Activated gamma-delta T cell treated with anti-CD3 and anti-CD28 coated beads, Interleukin-2, amount 50 U/mL, for 16 hours (primary cell): ENCODE results near the gene MYH7B.

Source experiments
- DNase-seq: peaks from one replicate; pipeline ENCODE4 v3.0.0-alpha.2; 2020; ENCODE audit warnings: low read depth

MYH7B gene

DNA sequence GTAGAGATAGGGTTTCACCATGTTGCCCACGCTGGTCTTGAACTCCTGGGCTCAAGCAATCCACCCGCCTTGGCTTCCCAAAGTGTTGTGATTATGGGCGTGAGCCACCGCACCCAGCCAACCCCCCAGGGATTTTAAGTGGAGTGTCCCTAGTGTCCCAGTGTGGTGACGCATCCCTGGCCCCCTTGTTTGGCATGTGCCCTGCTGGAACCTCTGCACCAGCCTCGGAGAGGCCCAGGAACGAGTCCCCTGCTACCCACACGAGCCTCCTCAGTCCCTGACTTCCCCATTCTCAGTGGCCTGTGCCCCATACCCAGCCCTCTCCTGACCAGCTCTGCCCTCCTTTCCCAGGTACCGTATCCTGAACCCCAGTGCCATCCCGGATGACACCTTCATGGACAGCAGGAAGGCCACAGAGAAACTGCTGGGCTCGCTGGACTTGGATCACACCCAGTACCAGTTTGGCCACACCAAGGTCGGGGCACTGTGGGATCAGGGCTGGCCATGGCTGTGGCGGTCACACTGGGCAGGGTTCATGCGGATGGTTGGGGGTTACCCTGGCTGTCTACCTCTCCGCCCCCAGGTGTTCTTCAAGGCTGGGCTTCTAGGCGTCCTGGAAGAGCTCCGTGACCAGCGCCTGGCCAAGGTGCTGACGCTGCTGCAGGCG, 37.2 kb downstream of the MYH7B start:
- DNase-seq = no peak

DNA sequence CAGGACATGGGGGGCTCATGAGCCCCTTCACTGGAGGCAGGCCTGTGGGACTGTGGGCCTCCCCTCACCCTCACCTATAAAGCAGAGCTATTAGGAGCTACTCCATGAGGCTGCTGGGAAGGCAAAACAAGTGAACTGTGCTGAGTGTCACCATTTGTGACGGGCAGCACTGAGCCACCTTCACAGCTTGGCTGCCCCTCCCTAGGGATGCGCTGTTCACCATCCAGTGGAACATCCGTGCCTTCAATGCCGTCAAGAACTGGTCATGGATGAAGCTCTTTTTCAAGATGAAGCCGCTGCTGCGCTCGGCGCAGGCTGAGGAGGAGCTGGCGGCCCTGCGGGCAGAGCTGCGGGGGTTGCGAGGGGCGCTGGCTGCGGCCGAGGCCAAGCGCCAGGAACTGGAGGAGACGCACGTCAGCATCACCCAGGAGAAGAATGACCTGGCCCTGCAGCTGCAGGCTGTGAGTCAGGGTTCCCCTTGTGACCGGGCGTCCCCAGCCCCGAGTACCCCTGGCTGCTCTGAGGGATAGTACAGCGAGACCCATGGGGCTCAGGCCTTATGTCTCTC, 38.4 kb downstream of the MYH7B start:
- DNase-seq = no peak

DNA sequence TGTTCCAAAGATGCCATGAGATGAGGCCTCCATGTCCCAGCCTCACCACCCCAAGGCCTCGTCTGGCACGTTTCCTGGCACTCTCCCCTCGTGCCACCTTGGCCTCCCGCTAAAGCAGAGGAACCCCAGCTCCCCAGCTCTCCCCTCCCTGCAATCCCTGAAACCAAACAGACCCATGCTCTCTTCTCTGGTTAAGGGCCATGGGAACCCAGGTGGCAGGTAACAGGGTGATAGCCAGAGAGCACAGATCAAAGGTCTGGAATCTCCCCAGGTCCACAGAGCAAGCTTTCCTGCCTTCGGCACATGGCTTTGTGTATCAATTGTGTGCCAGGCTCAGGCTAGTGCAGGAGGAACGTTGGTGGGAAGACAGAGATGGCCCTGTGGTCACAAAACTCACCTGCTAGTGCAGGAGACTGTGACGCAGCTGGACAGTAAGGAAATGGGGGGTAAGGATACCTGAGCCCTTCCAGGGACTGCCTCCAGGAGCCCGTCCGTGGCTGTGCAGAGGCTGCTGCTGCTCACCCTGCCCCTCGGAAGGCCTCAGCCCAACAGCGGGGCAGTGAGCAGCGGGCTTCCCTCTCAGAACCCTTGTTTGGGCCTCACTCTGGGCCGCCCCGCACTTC, 39.0 kb downstream of the MYH7B start:
- no peak for DNase-seq

GRCh38 chr20:34995192-34995591, 39.5 kb downstream of the MYH7B start:
- no peak for DNase-seq

DNA sequence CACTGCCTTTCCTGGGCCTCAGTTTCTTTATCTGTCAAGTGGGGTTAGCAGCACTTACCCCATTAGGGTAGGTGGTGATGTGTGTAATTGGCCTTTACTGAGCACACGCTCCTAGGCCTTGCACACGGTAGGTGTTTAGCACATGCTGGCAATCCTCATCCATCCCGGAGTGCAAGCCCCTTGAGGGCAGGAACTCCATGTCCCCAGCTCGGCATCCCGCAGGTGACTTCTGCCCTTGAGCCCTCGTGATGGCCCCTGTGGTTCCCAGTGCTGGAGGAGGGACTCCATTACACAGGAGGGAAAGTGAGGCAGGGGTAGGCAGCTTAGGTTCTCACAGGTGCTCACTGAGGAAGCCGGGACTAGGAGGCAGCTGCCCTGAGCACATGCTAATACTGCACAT, 40.0 kb downstream of the MYH7B start:
- no peak for DNase-seq

DNA sequence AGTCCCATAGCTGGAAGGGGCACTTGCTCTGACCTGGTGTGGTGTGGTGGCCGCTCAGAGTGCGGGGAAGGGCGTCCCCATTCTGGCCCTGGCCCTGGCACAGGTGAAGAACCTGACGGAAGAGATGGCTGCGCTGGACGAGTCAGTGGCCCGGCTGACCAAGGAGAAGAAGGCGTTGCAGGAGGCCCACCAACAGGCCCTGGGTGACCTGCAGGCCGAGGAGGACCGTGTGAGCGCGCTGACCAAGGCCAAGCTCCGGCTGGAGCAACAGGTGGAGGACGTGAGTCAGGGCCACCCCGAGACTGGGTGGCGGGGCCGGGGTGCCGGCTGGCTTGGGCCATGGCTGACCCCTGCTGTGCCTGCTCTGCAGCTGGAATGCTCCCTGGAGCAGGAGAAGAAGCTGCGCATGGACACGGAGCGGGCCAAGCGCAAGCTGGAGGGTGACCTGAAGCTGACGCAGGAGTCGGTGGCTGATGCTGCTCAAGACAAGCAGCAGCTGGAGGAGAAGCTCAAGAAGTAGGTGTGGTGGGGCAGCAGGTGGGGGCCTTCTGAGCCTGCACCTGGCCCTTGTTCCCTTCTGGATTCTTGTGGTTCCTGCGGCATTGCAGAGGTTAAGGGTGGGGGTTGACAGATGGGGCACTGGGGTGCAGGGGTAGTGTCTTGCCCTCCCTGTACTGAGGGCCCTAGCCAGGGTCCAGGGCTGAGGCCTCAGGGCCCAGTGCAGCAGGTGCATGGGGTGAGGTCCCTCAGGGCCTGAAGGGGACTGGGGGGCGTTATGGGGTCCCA, 40.8 kb downstream of the MYH7B start:
- no peak for DNase-seq

DNA sequence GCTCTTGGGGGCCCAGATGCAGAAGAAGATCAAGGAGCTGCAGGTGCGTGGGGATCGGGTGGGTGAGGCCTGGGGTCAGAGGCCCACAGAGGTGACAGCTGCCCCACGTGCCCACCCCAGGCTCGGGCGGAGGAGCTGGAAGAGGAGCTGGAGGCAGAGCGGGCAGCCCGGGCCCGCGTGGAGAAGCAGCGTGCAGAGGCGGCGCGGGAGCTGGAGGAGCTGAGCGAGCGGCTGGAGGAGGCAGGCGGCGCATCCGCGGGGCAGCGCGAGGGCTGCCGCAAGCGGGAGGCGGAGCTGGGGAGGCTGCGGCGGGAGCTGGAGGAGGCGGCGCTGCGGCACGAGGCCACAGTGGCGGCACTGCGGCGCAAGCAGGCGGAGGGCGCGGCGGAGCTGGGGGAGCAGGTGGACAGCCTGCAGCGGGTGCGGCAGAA, 41.5 kb downstream of the MYH7B start:
- DNase-seq = no peak

DNA sequence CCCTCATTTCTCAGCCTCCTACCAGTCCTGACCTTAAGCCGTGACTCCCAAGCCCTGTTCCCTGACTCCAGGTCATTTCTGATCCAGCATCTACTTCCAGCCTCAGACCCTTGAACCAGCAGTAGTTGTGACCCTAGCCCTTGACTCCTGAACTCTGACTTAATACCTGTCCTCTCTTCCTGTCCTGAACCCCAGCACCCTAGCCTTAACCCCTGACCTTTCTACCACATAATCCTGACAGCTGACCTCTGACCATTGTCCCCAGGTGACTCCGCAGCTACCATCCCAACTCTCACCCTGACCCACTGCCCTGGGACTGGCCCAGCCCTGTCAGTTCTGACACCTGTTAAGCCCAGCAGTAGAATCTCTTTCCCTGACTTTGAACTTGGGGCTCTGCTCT, 42.1 kb downstream of the MYH7B start:
- no peak for DNase-seq

DNA sequence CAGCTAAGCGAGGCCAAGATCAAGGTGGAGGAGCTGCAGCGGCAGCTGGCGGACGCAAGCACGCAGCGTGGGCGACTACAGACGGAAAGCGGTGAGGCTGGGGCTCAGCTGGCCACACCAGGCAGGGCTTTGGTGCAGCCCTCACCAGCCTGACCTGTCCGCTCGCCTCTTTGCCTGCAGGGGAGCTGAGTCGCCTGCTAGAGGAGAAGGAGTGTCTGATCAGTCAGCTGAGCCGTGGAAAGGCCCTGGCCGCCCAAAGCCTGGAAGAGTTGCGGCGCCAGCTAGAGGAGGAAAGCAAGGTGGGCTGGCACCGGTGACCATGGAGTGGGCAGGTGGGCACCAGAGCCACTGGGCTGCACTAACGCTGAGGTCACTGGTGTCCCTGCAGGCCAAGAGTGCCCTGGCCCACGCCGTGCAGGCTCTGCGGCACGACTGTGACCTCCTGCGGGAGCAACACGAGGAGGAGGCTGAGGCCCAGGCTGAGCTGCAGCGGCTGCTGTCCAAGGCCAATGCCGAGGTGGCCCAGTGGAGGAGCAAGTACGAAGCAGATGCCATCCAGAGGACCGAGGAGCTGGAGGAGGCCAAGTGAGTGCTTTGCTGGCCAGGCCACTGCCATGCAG, 42.8 kb downstream of the MYH7B start:
- DNase-seq = no peak

DNA sequence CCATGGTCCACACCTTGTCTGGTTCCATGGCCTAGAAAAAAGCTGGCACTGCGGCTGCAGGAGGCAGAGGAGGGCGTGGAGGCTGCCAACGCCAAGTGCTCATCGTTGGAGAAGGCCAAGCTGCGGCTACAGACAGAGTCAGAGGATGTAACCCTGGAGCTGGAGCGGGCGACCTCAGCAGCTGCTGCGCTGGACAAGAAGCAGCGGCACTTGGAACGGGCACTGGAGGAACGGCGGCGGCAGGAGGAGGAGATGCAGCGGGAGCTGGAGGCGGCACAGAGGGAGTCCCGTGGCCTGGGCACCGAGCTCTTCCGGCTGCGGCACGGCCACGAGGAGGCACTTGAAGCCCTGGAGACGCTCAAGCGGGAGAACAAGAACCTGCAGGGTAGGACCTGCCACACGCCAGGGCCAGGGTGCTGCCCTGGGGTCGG, 43.4 kb downstream of the MYH7B start:
- no peak for DNase-seq

GRCh38 chr20:34999782-35000181, 44.1 kb downstream of the MYH7B start:
- DNase-seq = no peak

GRCh38 chr20:35000311-35000921, 44.7 kb downstream of the MYH7B start:
- DNase-seq = no peak

GRCh38 chr20:35000922-35001595, 45.4 kb downstream of the MYH7B start:
- no peak for DNase-seq

DNA sequence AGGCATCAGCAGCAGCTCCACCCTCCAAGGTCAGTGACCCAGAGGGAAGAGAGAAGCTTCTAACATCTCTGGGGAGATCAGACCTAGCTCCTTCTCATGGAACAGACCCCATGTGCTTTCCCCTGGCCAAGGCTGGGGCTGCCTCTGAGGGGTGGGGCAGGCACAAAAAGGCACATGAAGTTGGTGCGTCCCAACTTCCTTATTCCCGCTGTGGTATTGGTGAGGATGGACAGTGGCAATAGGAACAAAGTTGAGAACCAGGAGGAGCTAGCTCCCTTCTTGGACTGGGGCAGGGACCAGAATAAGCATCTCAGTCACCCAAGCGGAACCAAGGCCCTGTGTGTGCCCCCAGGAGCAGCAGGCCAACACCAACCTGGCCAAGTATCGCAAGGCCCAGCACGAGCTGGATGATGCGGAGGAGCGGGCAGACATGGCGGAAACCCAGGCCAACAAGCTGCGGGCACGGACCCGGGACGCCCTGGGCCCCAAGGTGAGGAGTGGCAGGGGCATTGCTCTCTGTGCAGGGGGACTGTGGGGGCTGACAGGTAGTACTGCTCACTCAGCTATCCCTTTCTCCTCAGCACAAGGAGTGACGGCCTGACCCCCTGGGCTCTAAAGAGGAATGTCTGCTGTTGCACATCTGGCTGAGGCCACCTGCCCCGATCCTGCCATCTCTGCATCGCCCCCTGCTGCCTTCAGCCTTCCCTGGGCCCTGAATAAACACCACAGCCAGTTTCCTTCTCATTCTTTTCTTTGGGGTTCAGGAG, 46.1 kb downstream of the MYH7B start:
- no peak for DNase-seq

- DNase-seq = no peak
Measured at GRCh38 chr20:35002426-35003210, 47.0 kb downstream of the MYH7B start.

GRCh38 chr20:35003211-35004031, 47.8 kb downstream of the MYH7B start:
- no peak for DNase-seq

DNA sequence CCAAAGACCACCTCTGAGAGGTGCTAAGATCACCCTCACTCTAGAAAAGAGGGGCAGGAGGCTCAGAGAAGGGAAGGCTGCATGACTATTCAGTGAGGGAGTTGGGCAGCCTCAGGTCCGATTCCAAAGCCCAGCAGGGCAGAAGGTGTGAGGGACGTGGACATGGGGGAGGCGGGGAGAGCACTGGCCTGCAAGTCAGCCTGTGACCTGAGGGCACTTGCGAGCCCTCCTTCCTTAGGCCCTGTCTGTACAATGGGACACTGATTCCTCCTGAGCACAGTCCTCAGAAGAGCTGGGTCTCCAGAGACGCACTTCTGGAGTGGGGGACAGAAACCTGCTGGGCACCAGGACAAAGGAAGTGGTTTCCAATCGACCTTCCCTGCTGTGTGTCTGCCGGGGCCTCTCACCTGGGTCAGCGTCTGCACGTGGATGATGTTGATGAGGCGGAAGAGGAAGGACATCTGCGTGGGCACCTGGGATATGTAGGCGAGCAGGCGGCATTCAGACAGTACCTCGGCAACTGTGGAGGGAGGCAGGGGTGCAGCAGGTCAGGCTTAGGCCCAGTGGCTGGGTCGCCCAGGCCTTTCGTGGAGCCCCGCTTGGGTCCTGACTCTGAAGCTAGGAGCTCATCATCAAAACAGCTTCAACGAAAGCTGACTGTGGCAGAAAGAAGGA, 48.5 kb downstream of the MYH7B start:
- DNase-seq = no peak

DNA sequence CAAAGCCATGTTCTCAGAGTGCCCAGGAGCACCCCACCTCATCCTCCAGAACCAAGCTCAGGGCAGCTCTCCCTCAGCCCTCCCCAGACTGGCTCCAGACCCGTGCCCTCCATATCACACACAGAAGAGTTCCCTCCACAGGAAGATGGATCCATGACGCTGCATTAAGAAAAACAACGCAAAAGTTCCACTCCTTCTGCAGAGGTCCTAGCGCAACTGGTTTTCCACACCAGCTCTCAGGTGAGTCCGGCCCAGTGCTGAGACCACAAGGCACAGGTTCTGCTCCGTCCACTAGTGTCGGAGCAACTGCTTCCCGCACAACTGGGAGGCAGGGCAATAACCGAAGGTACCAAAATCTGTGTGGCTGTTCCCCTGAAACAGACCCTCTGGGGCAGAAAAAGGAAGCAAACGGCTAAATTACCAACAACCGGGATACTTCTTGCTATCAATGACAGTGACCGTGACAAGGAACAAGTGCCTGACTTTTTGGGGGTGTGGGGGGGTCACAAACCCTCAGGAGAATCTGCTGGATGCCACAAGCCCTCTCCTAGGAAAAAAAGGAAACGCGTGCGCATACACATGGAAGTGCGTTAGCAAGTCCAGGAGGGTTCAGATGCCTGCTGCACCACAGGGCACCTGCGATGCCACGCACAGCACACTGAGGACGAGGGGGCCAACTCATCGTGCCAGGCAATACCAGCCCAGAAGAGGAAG, 49.2 kb downstream of the MYH7B start:
- no peak for DNase-seq
